Right atrium auricular region (tissue), 2 donors: ENCODE results near the gene NTPCR. TPM values are rescaled to one million over a fixed set of nuclear protein-coding genes. Genes with fewer than 3 reads are reported as not detected.

ENCODE experiments used
- DNase-seq: peaks from one replicate; pipeline ENCODE4 v3.0.0-alpha.2; 2019; ENCODE audit warnings: low spot score
- H3K27ac ChIP-seq, 2 donors: fragments of 200-600 bp; sonication (generic); 1 replicate in 1 of 2; 2 replicates in 1 of 2; pipeline ENCODE4 v1.5.1; 2016 to 2019
- H3K27me3 ChIP-seq, 2 donors: fragments of 200-600 bp; sonication (generic); one replicate each; pipeline versions ENCODE4 v1.5.1 to v1.6.0; 2017 to 2019
- H3K36me3 ChIP-seq: fragments of 200-600 bp; sonication (generic); one replicate; pipeline ENCODE4 v1.5.1; 2016
- H3K4me1 ChIP-seq, 2 donors: fragments of 200-600 bp; sonication (generic); one replicate each; pipeline versions ENCODE4 v1.5.1 to v1.6.0; 2017 to 2019
- H3K4me3 ChIP-seq, 2 donors: fragments of 200-600 bp; sonication (generic); 1 replicate in 1 of 2; 2 replicates in 1 of 2; pipeline ENCODE4 v1.5.1; 2017 to 2019; ENCODE audit warnings: mild to moderate bottlenecking in 1 of 2, moderate library complexity in 1 of 2
- H3K9me3 ChIP-seq, 2 donors: fragments of 200-600 bp; sonication (generic); one replicate each; pipeline ENCODE4 v1.5.1; 2019
- CTCF ChIP-seq, 2 donors: fragments of 200-600 bp; sonication (generic); IDR thresholded peaks; one replicate each; pipeline ENCODE4 v1.5.1; 2019; ENCODE audit warnings: antibody characterized with exemption in 2 of 2
- total RNA-seq, 2 donors: library from RNA; depleted of rRNA; stranded (reverse); fragments of >200 nt; gene quantifications; one replicate each; pipeline ENCODE4 v1.1.0, GENCODE V29; 2016

The NTPCR gene
- total RNA-seq, 2 donors from 2014 or later: 27.3 to 39.3 TPM

DNA sequence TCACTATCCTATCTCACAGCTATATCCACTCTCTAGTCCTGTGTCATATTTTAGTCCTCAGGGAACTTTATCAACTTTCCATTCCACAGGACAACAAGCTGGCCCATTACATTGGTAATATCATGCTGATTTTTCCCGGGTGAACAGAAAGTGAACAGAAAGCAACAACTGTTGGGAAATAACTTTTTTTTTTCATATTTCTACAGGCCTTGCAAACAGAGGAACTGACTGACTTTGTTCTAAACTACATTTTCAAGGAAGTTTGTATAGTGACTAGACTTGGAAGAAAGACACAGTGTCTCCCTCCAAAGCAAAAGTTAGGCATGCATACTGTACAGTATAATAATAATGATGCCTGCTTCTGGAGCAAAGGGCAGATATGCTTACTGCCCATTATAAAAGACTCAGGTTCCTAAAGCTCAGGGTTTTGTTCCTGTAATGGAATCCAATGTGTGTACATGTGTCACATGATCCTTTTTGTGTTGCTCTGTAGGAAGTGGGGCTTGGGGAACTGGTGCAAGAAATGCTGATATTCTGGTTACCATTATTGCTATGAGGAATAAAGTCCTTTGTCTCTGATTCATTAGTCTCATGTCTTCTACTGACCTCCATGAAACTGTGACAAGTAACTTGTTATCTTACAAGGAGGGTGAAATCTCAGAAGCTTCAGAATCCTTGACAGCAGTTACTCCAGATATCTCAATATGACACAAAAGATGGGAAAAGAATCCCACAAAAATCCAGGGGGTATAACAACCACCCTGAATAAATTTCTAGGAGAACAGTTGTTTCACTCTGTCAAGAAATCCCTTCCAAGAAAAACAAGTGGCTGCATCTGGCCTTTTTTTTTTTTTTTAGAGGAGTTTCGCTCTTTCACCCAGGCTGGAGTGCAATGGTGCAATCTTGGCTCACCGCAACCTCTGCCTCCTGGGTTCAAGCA is 17.7 kb upstream of the NTPCR start:
- Histone ChIP-seq H3K27me3 (no peaks in the 10 kb centered on the region), H3K9me3 (no peaks in the 10 kb centered on the region)
- TF ChIP-seq CTCF (IDR thresholded peaks at IDR 0.05): no peak

GRCh38 chr1:232936941-232937340 is 13.5 kb upstream of the NTPCR start:
- no peak for TF ChIP-seq CTCF (IDR thresholded peaks at IDR 0.05)
- no peaks in the 10 kb centered on the region for H3K27me3 ChIP-seq

More for the DNA sequence above, 17.7 kb upstream of the NTPCR start:
- Histone ChIP-seq H3K27ac (no peak overlapping the region), H3K4me3 (no peak overlapping the region), H3K4me1 (peaks cover 0 to 6% of the 10 kb centered on the region in 2 donors), H3K36me3 (no peaks in the 10 kb centered on the region)
- DNase-seq: no peak

GRCh38 chr1:232937741-232938375 is 12.6 kb upstream of the NTPCR start:
- Histone ChIP-seq H3K4me1 (peaks cover 0 to 3% of the 10 kb centered on the region in 2 donors), H3K9me3 (no peaks in the 10 kb centered on the region), H3K27me3 (no peaks in the 10 kb centered on the region), H3K36me3 (no peaks in the 10 kb centered on the region), H3K27ac (no peak overlapping the region), H3K4me3 (no peak overlapping the region)
- no peak for TF ChIP-seq CTCF (IDR thresholded peaks at IDR 0.05)
- DNase-seq: no peak

More at GRCh38 chr1:232936941-232937340, 13.5 kb upstream of the NTPCR start:
- no peak overlapping the region for H3K4me3 ChIP-seq
- no peaks in the 10 kb centered on the region for H3K36me3 ChIP-seq
- H3K9me3 ChIP-seq: no peaks in the 10 kb centered on the region
- no peak for DNase-seq
- H3K27ac ChIP-seq: no peak overlapping the region
- H3K4me1 ChIP-seq: no peaks in the 10 kb centered on the region

GRCh38 chr1:232938926-232939325 is 11.5 kb upstream of the NTPCR start:
- Histone ChIP-seq H3K27ac (no peak overlapping the region), H3K27me3 (no peaks in the 10 kb centered on the region), H3K4me3 (no peak overlapping the region), H3K9me3 (no peaks in the 10 kb centered on the region), H3K36me3 (no peaks in the 10 kb centered on the region), H3K4me1 (peaks cover 0 to 14% of the 10 kb centered on the region in 2 donors)
- no peak for TF ChIP-seq CTCF (IDR thresholded peaks at IDR 0.05)
- no peak for DNase-seq

DNA sequence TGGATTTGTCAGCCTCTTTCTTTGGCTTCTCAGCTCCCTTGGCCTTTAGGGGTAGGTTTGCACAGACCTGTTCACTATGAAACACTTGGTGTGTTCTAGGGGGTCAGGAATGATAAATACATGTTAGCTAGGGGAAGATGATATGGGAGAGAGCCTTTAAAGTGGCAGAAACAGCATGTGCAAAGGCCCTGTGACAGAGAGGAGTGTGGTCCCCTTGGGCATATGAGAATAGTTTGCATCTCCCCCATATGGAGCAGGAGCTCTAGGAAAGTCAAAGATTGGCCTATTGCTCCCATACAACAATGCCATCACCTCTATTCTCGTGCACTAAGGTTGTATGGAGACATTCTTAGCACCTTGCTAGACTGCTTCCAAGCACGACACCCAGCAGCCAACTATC is 10.7 kb upstream of the NTPCR start:
- no peak for DNase-seq
- Histone ChIP-seq H3K4me3 (no peak overlapping the region), H3K27ac (no peak overlapping the region), H3K4me1 (peaks cover 0 to 15% of the 10 kb centered on the region in 2 donors), H3K36me3 (no peaks in the 10 kb centered on the region), H3K27me3 (no peaks in the 10 kb centered on the region), H3K9me3 (no peaks in the 10 kb centered on the region)
- no peak for TF ChIP-seq CTCF (IDR thresholded peaks at IDR 0.05)
